Measurements from ENCODE around the gene REM1.

REM1 gene

DNA sequence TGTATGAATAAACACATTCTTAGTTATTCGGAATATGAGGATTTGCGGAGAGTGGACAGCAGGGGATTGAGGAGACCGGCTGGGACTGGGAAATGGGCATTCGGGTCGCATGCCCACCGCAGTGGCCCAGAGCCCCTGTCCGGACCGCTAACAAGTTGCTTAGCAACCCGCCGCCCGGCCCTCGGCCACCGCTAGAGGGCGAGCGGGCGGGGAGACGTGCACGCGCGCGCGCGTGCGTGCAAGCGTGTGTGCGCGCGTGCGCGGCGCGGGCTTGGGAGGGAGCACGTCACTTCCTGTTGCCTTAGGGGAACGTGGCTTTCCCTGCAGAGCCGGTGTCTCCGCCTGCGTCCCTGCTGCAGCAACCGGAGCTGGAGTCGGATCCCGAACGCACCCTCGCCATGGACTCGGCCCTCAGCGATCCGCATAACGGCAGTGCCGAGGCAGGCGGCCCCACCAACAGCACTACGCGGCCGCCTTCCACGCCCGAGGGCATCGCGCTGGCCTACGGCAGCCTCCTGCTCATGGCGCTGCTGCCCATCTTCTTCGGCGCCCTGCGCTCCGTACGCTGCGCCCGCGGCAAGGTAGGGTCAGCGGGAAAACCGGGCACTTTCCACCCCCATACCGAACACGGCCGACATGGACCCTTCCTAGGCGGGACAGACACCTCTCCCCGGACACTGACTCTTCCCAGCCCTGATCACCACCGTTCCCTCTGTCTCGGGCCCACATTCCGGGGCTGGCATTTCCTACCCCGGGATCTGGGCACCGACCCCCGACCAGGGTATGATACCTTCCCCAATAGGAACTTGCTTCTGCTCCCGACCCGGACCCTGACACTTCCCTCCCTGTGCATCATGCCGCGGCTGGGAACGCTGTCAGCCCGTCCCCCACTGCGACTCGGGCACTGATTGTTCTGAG is 39.3 kb downstream of the REM1 start, which contains the start of gene HM13 (continued):
- TF ChIP-seq ZNF830 (tag by site-specific recombination; IDR thresholded peaks at IDR 0.05; ENCODE audit: low read depth): no peak
- TF ChIP-seq ZNF112 (tag by site-specific recombination; IDR thresholded peaks at IDR 0.05): no peak
- TF ChIP-seq ZBTB17 (tag by site-specific recombination; IDR thresholded peaks at IDR 0.05): peak; percentile 89
- no peak for TF ChIP-seq ZNF274 (IDR thresholded peaks at IDR 0.05; ENCODE audit: low read length)
- no peak for TF ChIP-seq ZNF274 (tag by site-specific recombination; IDR thresholded peaks at IDR 0.05; ENCODE audit: borderline replicate concordance)
- TF ChIP-seq ZNF2 (tag by site-specific recombination; IDR thresholded peaks at IDR 0.05): peak; percentile 74
- TF ChIP-seq, protein P1, sequence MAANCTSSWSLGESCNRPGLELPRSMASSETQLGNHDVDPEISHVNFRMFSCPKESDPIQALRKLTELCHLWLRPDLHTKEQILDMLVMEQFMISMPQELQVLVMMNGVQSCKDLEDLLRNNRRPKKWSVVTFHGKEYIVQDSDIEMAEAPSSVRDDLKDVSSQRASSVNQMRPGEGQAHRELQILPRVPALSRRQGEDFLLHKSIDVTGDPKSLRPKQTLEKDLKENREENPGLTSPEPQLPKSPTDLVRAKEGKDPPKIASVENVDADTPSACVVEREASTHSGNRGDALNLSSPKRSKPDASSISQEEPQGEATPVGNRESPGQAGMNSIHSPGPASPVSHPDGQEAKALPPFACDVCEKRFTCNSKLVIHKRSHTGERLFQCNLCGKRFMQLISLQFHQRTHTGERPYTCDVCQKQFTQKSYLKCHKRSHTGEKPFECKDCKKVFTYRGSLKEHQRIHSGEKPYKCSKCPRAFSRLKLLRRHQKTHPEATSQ (tag by site-specific recombination; IDR thresholded peaks at IDR 0.05): peak; percentile 76; the same call in 1 of the 2 replicates
- peak; percentile 97 for TF ChIP-seq KLF8 (tag by site-specific recombination; IDR thresholded peaks at IDR 0.05)
- TF ChIP-seq ZNF473 (tag by site-specific recombination; IDR thresholded peaks at IDR 0.05): no peak
- no peak for TF ChIP-seq ZSCAN23 (tag by site-specific recombination; IDR thresholded peaks at IDR 0.05)
- 0 out of 2 replicates have a peak, but pooled peaks have one; percentile 10 for TF ChIP-seq ZNF292 (tag by site-specific recombination; IDR thresholded peaks at IDR 0.05; ENCODE audit: borderline replicate concordance, low read depth)
- TF ChIP-seq ZNF76 (tag by site-specific recombination; IDR thresholded peaks at IDR 0.05; ENCODE audit: borderline replicate concordance, low read depth): peak; percentile 68; the same call in 1 of the 2 replicates
- peak; percentile 95 for TF ChIP-seq KLF1 (tag by site-specific recombination; IDR thresholded peaks at IDR 0.05)
- TF ChIP-seq ZNF629 (tag by site-specific recombination; IDR thresholded peaks at IDR 0.05): peak; percentile 76

DNA sequence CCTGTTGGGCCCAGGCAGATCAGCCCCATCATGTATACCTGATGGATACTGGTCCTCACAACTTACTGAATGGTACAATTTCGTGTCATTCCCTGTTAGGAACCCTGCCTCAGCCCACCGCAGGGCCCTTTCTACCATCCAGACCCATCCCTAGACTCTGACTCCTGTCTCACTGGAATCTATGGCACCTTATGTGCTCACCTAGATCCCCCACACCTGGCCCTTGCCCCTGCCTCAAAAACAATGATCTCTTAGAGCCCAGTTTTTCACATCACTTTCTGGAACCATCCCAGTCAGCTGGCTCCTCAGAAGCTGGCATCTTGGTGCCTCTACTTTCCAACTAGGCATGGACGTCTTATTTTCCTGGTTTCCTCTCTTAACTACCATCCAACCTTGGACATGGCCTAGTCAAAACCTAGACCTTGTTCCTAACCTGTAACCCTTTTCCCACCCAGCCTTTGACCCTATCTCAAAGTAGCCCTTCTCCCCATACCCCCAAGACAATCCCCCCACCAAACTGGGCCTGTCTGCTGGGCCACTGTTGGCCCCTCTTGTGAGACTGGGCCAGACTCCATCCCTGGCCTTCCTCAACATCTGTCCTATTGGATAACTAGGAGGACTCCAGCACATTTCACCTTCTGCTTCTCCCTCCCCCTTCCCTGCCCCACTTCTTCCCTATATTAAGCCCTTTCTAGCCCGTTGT is 40.1 kb downstream of the REM1 start:
- H3K9me3 ChIP-seq (ENCODE audit: control insufficient read depth, insufficient read depth, low read depth, low read length): no peaks in the 10 kb centered on the region
- H3K4me1 ChIP-seq (ENCODE audit: control insufficient read depth, insufficient read depth, low read length): peaks cover 2% of the 10 kb centered on the region; the same call in 1 of the 2 replicates
- peaks cover 0 to 34% of the 10 kb centered on the region in 2 experiments; a peak in 2 of 3 replicates for H3K36me3 ChIP-seq (ENCODE audit: control insufficient read depth in 2 of 2, insufficient read depth in 1 of 2, low read length in 2 of 2)
- H3K27ac ChIP-seq (ENCODE audit: extremely low read depth, low read depth, low read length): peak overlapping the region; percentile 61; the same call in 1 of the 2 replicates
- peak overlapping the region; percentile 65 for H3K4me3 ChIP-seq (ENCODE audit: low read depth, low read length)
- TF ChIP-seq SP3 (tag by site-specific recombination; IDR thresholded peaks at IDR 0.05) (peak; percentile 41; the same call in 1 of the 2 replicates), ZNF426 (tag by site-specific recombination; IDR thresholded peaks at IDR 0.05) (no peak), ZFHX2 (tag by site-specific recombination; conservative IDR thresholded peaks at IDR 0.05) (no peak)
- TF ChIP-seq, protein P2, sequence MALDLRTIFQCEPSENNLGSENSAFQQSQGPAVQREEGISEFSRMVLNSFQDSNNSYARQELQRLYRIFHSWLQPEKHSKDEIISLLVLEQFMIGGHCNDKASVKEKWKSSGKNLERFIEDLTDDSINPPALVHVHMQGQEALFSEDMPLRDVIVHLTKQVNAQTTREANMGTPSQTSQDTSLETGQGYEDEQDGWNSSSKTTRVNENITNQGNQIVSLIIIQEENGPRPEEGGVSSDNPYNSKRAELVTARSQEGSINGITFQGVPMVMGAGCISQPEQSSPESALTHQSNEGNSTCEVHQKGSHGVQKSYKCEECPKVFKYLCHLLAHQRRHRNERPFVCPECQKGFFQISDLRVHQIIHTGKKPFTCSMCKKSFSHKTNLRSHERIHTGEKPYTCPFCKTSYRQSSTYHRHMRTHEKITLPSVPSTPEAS (tag by site-specific recombination; IDR thresholded peaks at IDR 0.05): no peak
- TF ChIP-seq, protein P3, sequence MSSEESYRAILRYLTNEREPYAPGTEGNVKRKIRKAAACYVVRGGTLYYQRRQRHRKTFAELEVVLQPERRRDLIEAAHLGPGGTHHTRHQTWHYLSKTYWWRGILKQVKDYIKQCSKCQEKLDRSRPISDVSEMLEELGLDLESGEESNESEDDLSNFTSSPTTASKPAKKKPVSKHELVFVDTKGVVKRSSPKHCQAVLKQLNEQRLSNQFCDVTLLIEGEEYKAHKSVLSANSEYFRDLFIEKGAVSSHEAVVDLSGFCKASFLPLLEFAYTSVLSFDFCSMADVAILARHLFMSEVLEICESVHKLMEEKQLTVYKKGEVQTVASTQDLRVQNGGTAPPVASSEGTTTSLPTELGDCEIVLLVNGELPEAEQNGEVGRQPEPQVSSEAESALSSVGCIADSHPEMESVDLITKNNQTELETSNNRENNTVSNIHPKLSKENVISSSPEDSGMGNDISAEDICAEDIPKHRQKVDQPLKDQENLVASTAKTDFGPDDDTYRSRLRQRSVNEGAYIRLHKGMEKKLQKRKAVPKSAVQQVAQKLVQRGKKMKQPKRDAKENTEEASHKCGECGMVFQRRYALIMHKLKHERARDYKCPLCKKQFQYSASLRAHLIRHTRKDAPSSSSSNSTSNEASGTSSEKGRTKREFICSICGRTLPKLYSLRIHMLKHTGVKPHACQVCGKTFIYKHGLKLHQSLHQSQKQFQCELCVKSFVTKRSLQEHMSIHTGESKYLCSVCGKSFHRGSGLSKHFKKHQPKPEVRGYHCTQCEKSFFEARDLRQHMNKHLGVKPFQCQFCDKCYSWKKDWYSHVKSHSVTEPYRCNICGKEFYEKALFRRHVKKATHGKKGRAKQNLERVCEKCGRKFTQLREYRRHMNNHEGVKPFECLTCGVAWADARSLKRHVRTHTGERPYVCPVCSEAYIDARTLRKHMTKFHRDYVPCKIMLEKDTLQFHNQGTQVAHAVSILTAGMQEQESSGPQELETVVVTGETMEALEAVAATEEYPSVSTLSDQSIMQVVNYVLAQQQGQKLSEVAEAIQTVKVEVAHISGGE (tag by site-specific recombination; conservative IDR thresholded peaks at IDR 0.05; ENCODE audit: low read depth): 0 out of 2 replicates have a peak, but pooled peaks have one; percentile 6
- CTCF ChIA-PET: interaction anchor here (1.0 to 1.4 kb wide), 3 partner anchors 12 to 75 kb away, joined by 3 to 6 read pairs (median 3); partner anchors contain the start of gene DEFB123
- POLR2A ChIA-PET: interaction anchor here (0.9 kb wide), 1 partner anchor 191 kb away, joined by 3 read pairs; no protein-coding TSS in a partner anchor
